Upper lobe of right lung (tissue), 1 donor: ENCODE data around the gene SF1. TPM values are rescaled to one million over a fixed set of nuclear protein-coding genes. Genes with fewer than 3 reads are reported as not detected.

Experiments used
- ATAC-seq: fragments of 200-7000 bp; cut with Tn5 transposase; one replicate; pipeline ENCODE4 v1.9.1; 2020; ENCODE audit warnings: mild to moderate bottlenecking, moderate library complexity
- DNase-seq: peaks from one replicate; pipeline ENCODE4 v3.0.0-alpha.2; 2020
- H3K27ac ChIP-seq: fragments of 200-600 bp; one replicate; pipeline ENCODE4 v1.8.0; 2022
- H3K27me3 ChIP-seq: fragments of 200-600 bp; one replicate; pipeline ENCODE4 v1.8.0; 2022; ENCODE audit warnings: mild to moderate bottlenecking
- H3K36me3 ChIP-seq: fragments of 200-600 bp; one replicate; pipeline ENCODE4 v1.8.0; 2022
- H3K4me1 ChIP-seq: fragments of 200-600 bp; one replicate; pipeline ENCODE4 v1.8.0; 2022
- H3K4me3 ChIP-seq: fragments of 200-600 bp; one replicate; pipeline ENCODE4 v1.8.0; 2022; ENCODE audit warnings: mild to moderate bottlenecking
- H3K9me3 ChIP-seq: fragments of 200-600 bp; one replicate; pipeline ENCODE4 v1.8.0; 2022
- CTCF ChIP-seq: fragments of 200-600 bp; IDR thresholded peaks from one replicate; pipeline ENCODE4 v1.8.0; 2022; ENCODE audit warnings: antibody characterized with exemption
- intact Hi-C: fragments of 100-400 bp; cut with DNase I; formaldehyde crosslinking; loops from one replicate; pipeline ENCODE4 v1.11.0; 2022
- total RNA-seq: library from RNA; stranded (reverse); fragmentation: NEBNext Ultra II Directional; extraction: Animal tissue kit (Norgen Biotek cat#: 25700); gene quantifications from one replicate; pipeline ENCODE4 v1.2.1, GENCODE V29; 2021
- donor health status: DM: no; HTN: yes; CAD: no; lungs with severe emphysema.

SF1 gene
- total RNA-seq, 1 donor from 2014 or later, result 294 TPM

GRCh38 chr11:64718084-64718779 lies 60.1 kb downstream of the SF1 start:
- no peak for TF ChIP-seq CTCF
- no peak overlapping the region for H3K4me3 ChIP-seq
- no peaks in the 10 kb centered on the region for H3K9me3 ChIP-seq
- intact Hi-C loops, result no loop called here
- peaks cover 1% of the 10 kb centered on the region for H3K4me1 ChIP-seq
- H3K36me3 ChIP-seq, result no peaks in the 10 kb centered on the region
- H3K27me3 ChIP-seq, result peaks cover 81% of the 10 kb centered on the region
- DNase-seq, result peak; percentile 48
- no peak overlapping the region for H3K27ac ChIP-seq
- ATAC-seq, result no peak

- Histone ChIP-seq H3K27ac (no peak overlapping the region), H3K27me3 (peaks cover 88% of the 10 kb centered on the region), H3K36me3 (no peaks in the 10 kb centered on the region), H3K9me3 (no peaks in the 10 kb centered on the region), H3K4me1 (no peaks in the 10 kb centered on the region), H3K4me3 (no peak overlapping the region)
- no peak for ATAC-seq
- intact Hi-C loops, result no loop called here
- peak; percentile 42 for DNase-seq
- no peak for TF ChIP-seq CTCF
Measured at GRCh38 chr11:64717268-64717578, 61.1 kb downstream of the SF1 start.

GRCh38 chr11:64716473-64717267 lies 61.7 kb downstream of the SF1 start:
- ATAC-seq (no peak), DNase-seq (peak; percentile 53)
- H3K9me3 ChIP-seq, result no peaks in the 10 kb centered on the region
- intact Hi-C loops, result no loop called here
- H3K36me3 ChIP-seq, result no peaks in the 10 kb centered on the region
- no peak overlapping the region for H3K27ac ChIP-seq
- peaks cover 91% of the 10 kb centered on the region for H3K27me3 ChIP-seq
- no peak for TF ChIP-seq CTCF
- H3K4me1 ChIP-seq, result no peaks in the 10 kb centered on the region
- no peak overlapping the region for H3K4me3 ChIP-seq

- Histone ChIP-seq H3K36me3 (no peaks in the 10 kb centered on the region), H3K4me3 (no peak overlapping the region), H3K27me3 (peaks cover 92% of the 10 kb centered on the region), H3K9me3 (no peaks in the 10 kb centered on the region), H3K27ac (no peak overlapping the region), H3K4me1 (no peaks in the 10 kb centered on the region)
- DNase-seq, result no peak
- intact Hi-C loops, result no loop called here
- ATAC-seq, result no peak
- no peak for TF ChIP-seq CTCF
Measured at GRCh38 chr11:64715756-64716472, 62.4 kb downstream of the SF1 start.

- Histone ChIP-seq H3K4me1 (no peaks in the 10 kb centered on the region), H3K4me3 (no peak overlapping the region), H3K27ac (no peak overlapping the region), H3K9me3 (no peaks in the 10 kb centered on the region), H3K27me3 (peaks cover 92% of the 10 kb centered on the region), H3K36me3 (no peaks in the 10 kb centered on the region)
- intact Hi-C loops, result no loop called here
- DNase-seq, result peak; percentile 25
- ATAC-seq, result no peak
- no peak for TF ChIP-seq CTCF
Measured at GRCh38 chr11:64715110-64715509, 63.2 kb downstream of the SF1 start.
